Adrenal gland (tissue), 12 donors: ENCODE data around the gene RFX8. TPM values are rescaled to one million over a fixed set of nuclear protein-coding genes. Genes with fewer than 3 reads are reported as not detected.
"Not testable (repeated sequence)": the region's sequence is repeated elsewhere in the genome, so short reads cannot be mapped to it uniquely, and the experiment has no call there.

Experiments used
- DNase-seq, 7 donors: peaks; one replicate each; pipeline ENCODE4 v3.0.0-alpha.2; 2019 to 2020
- H3K27ac ChIP-seq, 5 donors: fragments of 200-600 bp; sonication (generic) in 4 of 5; 1 replicate in 3 of 5; 2 replicates in 2 of 5; pipeline versions ENCODE4 v1.5.1 to v1.8.0; 2016 to 2020; ENCODE audit warnings: mild to moderate bottlenecking in 1 of 5
- H3K27me3 ChIP-seq: fragments of 200-600 bp; 2 replicates; pipeline ENCODE4 v1.8.0; 2021
- H3K36me3 ChIP-seq, 2 donors: fragments of 200-600 bp; replicated peaks in 1 of 2; 1 replicate in 1 of 2; 2 replicates in 1 of 2; pipeline versions ENCODE4 v1.5.1 to v1.8.0; 2018 to 2022
- H3K4me1 ChIP-seq, 2 donors: fragments of 200-600 bp; replicated peaks in 1 of 2; 1 replicate in 1 of 2; 2 replicates in 1 of 2; pipeline versions ENCODE4 v1.5.1 to v1.8.0; 2018 to 2021
- H3K4me3 ChIP-seq, 4 donors: fragments of 200-600 bp; sonication (generic) in 3 of 4; one replicate each; pipeline ENCODE4 v1.5.1; 2016 to 2018
- H3K9me3 ChIP-seq, 3 donors: fragments of 200-600 bp; sonication (generic) in 1 of 3; replicated peaks in 1 of 3; 1 replicate in 2 of 3; 2 replicates in 1 of 3; pipeline versions ENCODE4 v1.5.1 to v1.8.0; 2016 to 2021
- POLR2A ChIP-seq, 2 donors: fragments of 450-650 bp; IDR thresholded peaks; one replicate each; pipeline ENCODE4 v1.6.1; 2017; ENCODE audit warnings: antibody characterized with exemption in 2 of 2, mild to moderate bottlenecking in 2 of 2, moderate library complexity in 1 of 2
- WGBS, 4 donors: extraction: QIAGEN DNeasy Blood & Tissue Kit in 2 of 4; methylation state at CpG; one replicate each; pipeline versions ENCODE4 v1.1.5 to v1.1.7; 2013 to 2017; 5-methylcytosine and 5-hydroxymethylcytosine counted together
- intact Hi-C, 2 donors: fragments of 100-400 bp; cut with DNase I; formaldehyde crosslinking; loops; one replicate each; pipeline versions ENCODE4 v1.14.1 to v1.15.0; 2022 to 2023
- polyA plus RNA-seq, 3 donors: library from polyadenylated mRNA; stranded (reverse); fragments of 200-250 nt in 2 of 3; fragments of 350-450 nt in 1 of 3; fragmentation: Illumina TruSeq in 1 of 3; extraction: RNeasy Lipid Tissue Mini Kit (QIAGEN cat#74804) in 1 of 3; gene quantifications; one replicate each; pipeline ENCODE4 v1.2.3, GENCODE V29; 2013 to 2014
- total RNA-seq, 9 donors: library from RNA; depleted of rRNA in 4 of 9; stranded (reverse); fragments of >200 nt in 4 of 9; fragments of 120-200 nt in 1 of 9; fragmentation: NEBNext Ultra II Directional in 1 of 9; extraction: Animal tissue kit (Norgen Biotek cat#: 25700) in 1 of 9; gene quantifications; one replicate each; pipeline versions ENCODE4 v1.1.0 to v1.2.4, GENCODE V29; 2013 to 2023
- TF ChIP-seq, protein P1 (sequence below), 6 experiments: fragments of 450-650 bp in 4 of 6; fragments of 200-600 bp in 2 of 6; sonication (generic) in 1 of 6; IDR thresholded peaks; 1 replicate in 5 of 6; 2 replicates in 1 of 6; pipeline versions ENCODE4 v1.5.1 to v1.8.0; 2016 to 2021; ENCODE audit warnings: antibody characterized with exemption in 6 of 6, mild to moderate bottlenecking in 2 of 6, moderate library complexity in 1 of 6
- donor health status: healthy with polysubstance abuse.
- donor health status: Bipolar disorder and iron deficiency.
- donor health status: DM: yes; HTN: yes; CAD: no.
- donor health status: DM: no; HTN: no; CAD: no.
- donor health status: DM: no; HTN: no; CAD: no.
- donor health status: DM: yes; HTN: yes; CAD: no.

RFX8 gene
- total and polyA plus RNA-seq, 12 donors: 0.14 to 21.8 (median 0.74) TPM; not detected in 4

DNA sequence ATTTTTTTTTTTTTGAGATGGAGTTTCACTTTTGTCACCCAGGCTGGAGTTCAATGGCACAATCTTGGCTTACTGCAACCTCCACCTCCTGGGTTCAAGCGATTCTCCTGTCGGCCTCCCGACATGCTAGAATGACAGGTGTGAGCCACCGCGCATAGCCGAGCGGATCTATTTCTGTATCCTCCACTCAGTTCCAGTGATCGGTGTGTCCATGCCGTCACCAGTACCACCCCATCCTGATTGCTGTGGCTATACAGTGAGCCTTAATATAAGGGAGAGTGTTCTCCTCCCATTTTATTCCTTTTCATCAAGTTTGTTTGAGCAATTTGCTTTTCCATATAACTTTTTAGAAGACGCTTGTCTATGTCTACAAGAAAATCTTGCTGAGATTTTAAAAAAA is 35.2 kb downstream of the RFX8 start:
- no peaks in the 10 kb centered on the region for H3K9me3 ChIP-seq
- TF ChIP-seq, protein P1, sequence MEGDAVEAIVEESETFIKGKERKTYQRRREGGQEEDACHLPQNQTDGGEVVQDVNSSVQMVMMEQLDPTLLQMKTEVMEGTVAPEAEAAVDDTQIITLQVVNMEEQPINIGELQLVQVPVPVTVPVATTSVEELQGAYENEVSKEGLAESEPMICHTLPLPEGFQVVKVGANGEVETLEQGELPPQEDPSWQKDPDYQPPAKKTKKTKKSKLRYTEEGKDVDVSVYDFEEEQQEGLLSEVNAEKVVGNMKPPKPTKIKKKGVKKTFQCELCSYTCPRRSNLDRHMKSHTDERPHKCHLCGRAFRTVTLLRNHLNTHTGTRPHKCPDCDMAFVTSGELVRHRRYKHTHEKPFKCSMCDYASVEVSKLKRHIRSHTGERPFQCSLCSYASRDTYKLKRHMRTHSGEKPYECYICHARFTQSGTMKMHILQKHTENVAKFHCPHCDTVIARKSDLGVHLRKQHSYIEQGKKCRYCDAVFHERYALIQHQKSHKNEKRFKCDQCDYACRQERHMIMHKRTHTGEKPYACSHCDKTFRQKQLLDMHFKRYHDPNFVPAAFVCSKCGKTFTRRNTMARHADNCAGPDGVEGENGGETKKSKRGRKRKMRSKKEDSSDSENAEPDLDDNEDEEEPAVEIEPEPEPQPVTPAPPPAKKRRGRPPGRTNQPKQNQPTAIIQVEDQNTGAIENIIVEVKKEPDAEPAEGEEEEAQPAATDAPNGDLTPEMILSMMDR (IDR thresholded peaks at IDR 0.05): no peak
- TF ChIP-seq POLR2A (IDR thresholded peaks at IDR 0.05): no peak
- no peak overlapping the region for H3K27ac ChIP-seq
- no peaks in the 10 kb centered on the region for H3K4me1 ChIP-seq
- 85 to 94% (median 92%) methylated on average over 10 of the region's 10 CpGs for WGBS, 4 donors
- H3K4me3 ChIP-seq: no peak overlapping the region
- no peak for DNase-seq
- no peaks in the 10 kb centered on the region for H3K36me3 ChIP-seq
- H3K27me3 ChIP-seq: no peaks in the 10 kb centered on the region
- intact Hi-C loops: no loop called here

DNA sequence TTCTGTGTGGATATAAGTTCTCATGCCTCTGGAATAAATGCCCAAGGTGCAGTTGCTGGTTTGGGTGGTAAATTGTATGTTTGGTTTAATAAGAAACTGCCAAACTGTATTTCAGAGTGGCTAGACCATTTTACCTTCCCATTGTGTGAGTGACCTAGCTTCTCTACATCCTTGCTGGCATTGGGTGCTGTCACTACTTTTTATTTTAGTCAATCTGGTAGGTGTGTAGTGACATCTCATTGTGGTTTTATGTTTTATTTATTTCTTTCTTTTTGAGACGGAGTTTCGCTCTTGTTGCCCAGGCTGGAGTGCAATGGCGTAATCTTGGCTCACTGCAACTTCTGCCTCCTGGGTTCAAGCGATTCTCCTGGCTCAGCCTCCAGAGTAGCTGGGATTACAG is 36.4 kb downstream of the RFX8 start:
- H3K4me1 ChIP-seq, H3K4me3 ChIP-seq, DNase-seq, intact Hi-C loops, H3K36me3 ChIP-seq, H3K27me3 ChIP-seq, H3K27ac ChIP-seq, H3K9me3 ChIP-seq: not testable (repeated sequence)
- WGBS, 4 donors: 56 to 84% (median 68%) methylated on average over 4 of the region's 4 CpGs

DNA sequence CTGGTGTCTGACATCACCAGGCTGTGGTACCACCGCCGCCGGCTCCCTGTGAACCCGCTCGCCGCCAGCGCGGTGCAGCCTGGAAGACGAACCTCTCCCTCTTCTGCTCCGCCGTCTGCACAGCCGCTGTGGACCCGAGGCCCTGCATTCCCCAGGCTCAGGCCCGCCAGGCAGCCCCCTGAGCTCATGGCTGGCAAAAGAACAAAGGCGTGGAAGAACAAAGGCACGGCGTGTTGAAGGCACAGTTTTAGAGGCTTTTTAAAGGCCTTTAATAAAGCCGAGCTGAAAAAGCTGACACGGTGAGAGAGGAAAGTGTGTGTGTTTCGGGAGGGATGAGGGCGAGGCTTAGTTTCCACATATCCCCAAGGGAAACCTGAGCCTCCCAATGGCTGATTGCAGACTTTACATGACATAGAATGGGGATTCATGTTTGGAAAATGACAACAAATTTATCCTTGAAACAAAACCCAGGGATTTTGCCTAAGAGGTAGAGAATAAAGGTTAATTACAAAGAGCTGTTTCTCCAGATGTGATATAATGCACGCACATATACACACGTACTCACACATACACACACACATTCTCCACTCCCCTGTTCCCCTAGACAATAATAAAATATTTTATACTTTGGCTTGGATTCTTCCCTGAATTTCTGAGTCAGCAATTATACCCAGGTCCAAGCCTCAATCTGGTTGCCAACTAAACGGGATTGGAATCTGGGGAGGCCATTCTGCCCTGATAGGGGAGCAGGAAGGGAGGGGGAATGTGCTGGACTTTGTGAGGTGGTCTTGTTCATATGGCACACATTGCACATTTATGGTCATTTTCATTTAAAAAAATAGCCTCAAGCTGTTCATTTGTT is 39.7 kb downstream of the RFX8 start:
- Histone ChIP-seq H3K4me1 (no peaks in the 10 kb centered on the region), H3K27ac (no peak overlapping the region), H3K36me3 (no peaks in the 10 kb centered on the region), H3K4me3 (no peak overlapping the region), H3K27me3 (no peaks in the 10 kb centered on the region), H3K9me3 (no peaks in the 10 kb centered on the region)
- WGBS, 4 donors: 64 to 79% (median 68%) methylated on average over 16 to 24 of the region's 24 CpGs
- TF ChIP-seq, protein P1 (IDR thresholded peaks at IDR 0.05): no peak
- TF ChIP-seq POLR2A (IDR thresholded peaks at IDR 0.05): no peak
- DNase-seq: no peak
- intact Hi-C loops: no loop called here

DNA sequence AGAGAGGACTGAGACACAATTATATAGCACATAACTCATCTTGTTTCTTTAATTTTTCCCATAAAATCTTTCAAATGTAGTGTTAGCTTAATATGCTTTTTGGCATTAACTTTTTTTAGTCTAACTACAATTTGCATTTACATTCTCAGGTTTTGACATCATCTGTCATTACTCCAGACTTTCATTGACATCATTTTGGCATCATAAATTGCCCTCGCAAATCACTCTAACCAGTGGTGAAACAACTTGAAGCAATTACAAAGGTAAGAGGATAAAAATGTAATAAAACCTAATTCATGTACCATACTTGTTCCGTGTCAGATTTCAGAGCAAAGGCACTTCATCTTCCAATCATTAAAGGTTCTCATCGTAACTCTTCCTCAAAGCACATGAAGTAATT is 41.4 kb downstream of the RFX8 start:
- intact Hi-C loops: no loop called here
- 87 to 95% (median 89%) methylated on average over 3 of the region's 3 CpGs for WGBS, 4 donors
- H3K9me3 ChIP-seq: no peaks in the 10 kb centered on the region
- no peaks in the 10 kb centered on the region for H3K36me3 ChIP-seq
- TF ChIP-seq, protein P1 (IDR thresholded peaks at IDR 0.05): no peak
- TF ChIP-seq POLR2A (IDR thresholded peaks at IDR 0.05): no peak
- H3K4me3 ChIP-seq: no peak overlapping the region
- no peaks in the 10 kb centered on the region for H3K4me1 ChIP-seq
- no peak overlapping the region for H3K27ac ChIP-seq
- no peaks in the 10 kb centered on the region for H3K27me3 ChIP-seq
- no peak for DNase-seq
